Activated effector memory CD4-positive, alpha-beta T cell treated with anti-CD3 and anti-CD28 coated beads, Interleukin-2, amount 50 U/mL, for 16 hours (primary cell): ENCODE data around the gene STIM1.
"Not testable (repeated sequence)": the region's sequence is repeated elsewhere in the genome, so short reads cannot be mapped to it uniquely, and the experiment has no call there.

Source experiments
- DNase-seq: peaks from one replicate; pipeline ENCODE4 v3.0.0-alpha.2; 2020

Gene STIM1

GRCh38 chr11:4035985-4036384, 180.5 kb downstream of the STIM1 start:
- DNase-seq, result no peak

GRCh38 chr11:4039011-4039410, 183.5 kb downstream of the STIM1 start:
- DNase-seq, result no peak

GRCh38 chr11:4040461-4040860, 185.0 kb downstream of the STIM1 start:
- DNase-seq, result no peak

- no peak for DNase-seq
Observed at GRCh38 chr11:4041731-4042391, 186.4 kb downstream of the STIM1 start.

DNA sequence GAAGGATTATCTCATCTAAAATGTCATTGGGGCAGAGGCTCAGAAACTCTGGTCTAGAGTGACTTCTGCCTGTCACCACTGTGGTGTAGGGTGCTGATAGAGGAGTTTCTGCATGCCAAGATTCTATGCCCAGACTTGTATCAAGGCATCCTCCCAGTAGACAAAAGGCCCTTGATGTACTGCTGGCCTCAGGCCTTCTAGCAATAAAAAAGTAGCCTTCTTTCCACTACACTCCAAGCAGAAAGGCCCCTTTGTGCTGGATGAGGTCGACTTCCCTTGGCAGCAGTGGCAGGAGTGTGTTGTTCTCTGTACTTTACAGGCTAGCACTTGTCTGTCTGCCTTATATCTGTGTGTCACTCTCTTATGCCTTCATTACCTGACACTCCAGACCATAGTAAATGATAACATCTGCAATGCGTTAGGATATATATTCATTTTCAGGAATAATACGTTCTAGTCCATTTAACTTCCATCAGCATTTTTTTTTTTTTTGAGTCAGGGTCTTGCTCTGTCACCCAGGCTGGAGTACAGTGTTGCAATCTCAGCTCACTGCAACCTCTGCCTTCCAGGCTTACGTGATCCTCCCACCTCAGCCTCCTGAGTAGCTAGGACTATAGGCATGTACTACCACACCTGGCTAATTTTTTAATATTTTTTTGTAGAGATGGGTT, 189.6 kb downstream of the STIM1 start:
- DNase-seq, result no peak

DNA sequence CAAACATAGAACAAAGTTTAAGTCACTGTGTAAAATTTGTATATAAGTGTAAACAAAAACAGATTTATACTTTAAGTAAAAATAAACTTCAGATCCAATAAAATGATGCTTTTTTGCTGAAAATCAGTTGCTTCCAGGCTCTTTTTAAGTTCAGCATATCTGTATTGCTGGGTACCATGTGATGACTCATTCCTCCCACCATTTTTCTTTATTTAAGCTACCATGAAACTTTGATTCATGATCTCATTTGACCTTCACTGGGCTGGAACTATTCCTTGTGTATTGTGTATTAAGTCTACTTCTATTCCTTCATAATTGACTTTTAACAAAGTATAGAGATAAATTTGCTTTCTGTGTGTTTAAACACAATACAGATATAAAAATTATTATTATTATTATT, 192.9 kb downstream of the STIM1 start:
- DNase-seq, result no peak

DNA sequence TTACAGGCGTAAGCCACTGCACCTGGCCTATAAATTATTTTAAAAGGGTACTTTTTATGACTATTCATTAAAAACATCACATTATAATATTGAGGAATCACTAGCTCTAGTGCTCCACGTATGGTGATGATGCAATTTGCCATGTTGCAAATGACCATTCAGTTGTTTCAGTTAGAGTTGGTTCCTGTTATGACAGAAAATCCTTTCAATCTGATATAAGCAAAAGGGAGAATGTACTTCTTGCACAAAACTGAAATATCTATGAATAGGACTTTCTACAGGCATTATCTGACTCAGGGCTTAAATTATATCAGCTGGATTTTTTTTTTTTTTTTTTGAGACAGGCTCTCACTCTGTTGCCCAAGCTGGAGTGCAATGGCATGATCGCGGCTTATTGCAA, 193.5 kb downstream of the STIM1 start:
- DNase-seq, result no peak

- DNase-seq, result no peak
Observed at GRCh38 chr11:4050138-4050537, 194.7 kb downstream of the STIM1 start.

GRCh38 chr11:4053200-4053599, 197.7 kb downstream of the STIM1 start:
- DNase-seq, result not testable (repeated sequence)

DNA sequence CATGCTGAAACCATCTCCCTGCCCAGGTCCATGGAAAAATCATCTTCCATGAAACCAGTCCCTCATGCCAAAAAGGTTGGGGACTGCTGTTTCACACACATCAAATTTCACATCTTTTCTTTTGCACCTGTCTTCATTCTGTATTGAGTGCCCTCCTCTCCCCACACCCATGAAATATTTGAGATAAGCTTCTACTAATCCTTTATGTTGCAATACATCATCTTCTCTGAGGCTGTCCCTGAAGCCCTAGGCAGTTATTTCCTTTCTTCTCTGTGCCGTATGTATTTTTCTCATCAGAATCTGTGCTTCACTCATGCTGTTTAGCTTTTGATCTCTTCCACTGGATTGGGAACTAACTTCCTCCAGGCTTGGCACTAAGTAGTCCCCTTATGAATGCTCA, 199.2 kb downstream of the STIM1 start:
- DNase-seq, result no peak

DNA sequence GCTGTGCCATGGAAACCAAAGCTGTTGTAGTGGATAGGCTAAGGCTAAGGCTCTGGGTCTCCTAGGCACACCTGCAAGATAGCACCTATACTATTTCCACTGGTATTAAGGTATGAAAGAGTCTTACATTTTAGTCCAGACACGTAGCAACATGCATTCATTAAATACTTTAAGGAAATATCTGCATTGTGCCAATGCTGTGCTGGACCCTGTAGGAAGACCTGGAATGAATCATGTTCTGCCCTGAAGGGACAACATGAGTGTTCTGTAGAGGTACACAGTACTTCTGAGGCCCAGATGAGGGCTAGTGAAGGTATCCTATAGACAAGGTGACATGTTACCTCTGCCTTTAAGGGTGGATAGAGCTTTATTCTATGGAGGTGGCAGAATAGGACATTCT, 204.0 kb downstream of the STIM1 start:
- DNase-seq, result no peak

DNA sequence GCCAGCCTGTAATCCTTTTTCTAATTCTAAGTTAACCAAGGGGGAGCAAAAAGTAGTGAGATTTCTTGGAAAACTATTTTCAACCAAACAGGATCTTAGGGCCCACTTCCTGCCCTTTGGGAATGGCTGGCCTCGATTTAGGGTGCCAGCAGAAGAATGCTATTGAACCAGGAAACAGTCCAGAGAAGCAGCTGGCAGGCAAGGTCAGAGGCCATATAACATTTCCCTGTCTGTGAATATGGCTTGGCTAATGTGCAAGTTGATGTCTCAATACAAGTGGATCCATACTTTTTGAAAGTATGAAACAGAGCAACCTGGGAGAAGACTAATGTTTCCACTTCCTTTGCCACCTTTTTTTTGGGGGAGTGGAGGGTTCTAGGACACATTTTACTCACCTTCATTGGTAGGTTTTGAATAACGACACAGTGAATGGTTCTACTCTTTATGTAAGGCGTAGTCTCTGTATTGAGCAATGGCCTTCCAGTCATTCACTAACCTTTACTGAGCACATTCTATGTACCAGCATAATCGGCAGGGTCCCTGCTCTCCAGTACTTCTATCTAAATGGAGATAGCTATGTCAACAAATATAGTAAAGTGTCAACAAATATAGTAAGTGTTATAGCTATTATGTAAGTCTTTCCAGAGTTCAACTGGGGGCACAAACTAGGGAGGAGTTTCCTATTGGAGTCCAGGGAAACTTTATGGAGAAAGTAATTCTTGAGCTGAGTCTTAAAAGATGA, 204.9 kb downstream of the STIM1 start:
- DNase-seq, result no peak

DNA sequence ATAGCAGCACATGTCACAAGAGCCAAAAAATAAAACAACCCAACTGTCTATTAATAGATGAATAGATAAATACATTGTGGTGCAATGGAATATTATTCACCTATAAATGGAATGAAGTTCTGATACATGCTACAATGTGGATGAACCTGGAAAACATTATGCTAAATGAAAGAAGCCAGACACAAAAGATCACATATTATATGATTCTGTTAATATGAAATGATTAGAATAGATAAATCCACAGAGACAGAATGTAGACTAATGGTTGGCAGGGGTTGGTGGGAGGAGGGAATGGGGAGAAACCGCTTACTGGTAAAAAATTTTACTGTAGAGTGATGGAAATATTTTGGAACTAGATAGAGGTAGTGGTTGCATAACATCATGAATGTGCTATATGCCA, 206.2 kb downstream of the STIM1 start:
- DNase-seq, result no peak

DNA sequence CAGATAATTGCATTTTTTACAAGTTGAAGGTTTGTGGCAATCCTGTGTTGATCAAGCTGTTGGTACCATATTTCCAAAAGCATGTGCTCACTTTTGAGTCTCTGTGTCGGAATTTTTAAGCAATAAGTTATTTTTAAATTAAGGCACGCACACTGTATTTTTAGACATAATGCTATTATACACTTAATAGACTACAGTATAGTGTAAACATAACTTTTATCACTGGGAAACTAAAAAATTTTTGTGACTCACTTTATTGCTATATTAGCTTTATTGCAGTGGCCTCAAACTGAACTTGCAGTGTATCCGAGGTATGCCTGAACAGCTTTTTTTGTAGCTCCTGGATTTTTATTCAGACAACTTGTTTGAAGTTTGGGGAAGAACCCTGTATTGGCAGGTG, 207.9 kb downstream of the STIM1 start:
- no peak for DNase-seq

DNA sequence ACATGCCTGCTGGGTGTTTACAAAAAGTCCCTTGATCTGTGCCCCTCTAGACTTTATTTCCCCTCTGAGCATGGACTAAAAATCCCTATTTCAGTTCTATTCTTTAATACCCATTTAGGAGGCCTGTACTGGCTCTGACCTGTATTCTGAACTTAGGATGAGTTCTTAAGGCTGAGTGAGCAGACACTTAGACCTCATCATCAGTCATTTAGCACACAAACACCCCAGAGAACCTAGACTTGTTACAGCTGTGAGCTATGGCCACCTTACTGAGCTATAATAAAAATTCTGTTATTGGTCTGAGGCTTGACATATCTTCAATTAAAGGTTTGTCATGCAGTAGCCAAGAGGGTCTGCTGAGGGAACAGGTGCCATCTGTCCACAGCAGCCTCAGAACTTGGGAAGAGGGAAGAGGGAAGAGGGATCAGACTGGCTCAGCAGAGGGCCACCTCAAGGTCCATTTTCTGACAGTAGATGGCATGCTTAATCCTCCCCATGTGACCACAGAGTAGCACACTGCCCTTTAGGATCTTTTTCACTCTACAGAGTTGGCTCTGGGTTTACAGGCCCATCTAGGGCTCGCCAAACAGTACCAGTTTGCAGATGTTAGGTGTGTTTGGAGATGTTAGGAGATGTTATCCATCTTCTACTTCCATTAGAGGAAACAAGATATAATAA, 209.0 kb downstream of the STIM1 start:
- no peak for DNase-seq

GRCh38 chr11:4065086-4065485, 209.6 kb downstream of the STIM1 start:
- no peak for DNase-seq

GRCh38 chr11:4065601-4066377, 210.3 kb downstream of the STIM1 start:
- no peak for DNase-seq

- no peak for DNase-seq
Observed at GRCh38 chr11:4066910-4067309, 211.4 kb downstream of the STIM1 start.

DNA sequence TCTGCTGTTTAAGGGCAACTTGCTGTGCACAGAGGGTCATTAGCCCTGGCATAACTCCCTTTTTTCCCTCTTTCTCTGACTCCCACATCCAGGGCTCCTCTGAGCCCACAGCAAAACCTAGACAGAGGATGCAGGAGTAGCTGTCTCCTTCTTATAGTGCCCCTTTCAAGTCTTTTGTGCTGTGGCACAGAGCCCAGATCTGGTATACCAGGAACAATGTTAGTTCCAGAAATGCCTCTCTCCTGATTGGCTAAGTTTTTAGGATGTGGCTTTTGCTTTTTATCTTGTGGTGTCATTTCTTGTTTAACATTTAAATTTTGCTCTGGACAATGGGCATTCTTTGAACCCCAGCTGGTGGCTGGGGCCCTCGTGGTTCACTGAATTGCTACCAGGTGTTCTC, 213.5 kb downstream of the STIM1 start:
- no peak for DNase-seq

- no peak for DNase-seq
Observed at GRCh38 chr11:4071325-4071724, 215.9 kb downstream of the STIM1 start.

DNA sequence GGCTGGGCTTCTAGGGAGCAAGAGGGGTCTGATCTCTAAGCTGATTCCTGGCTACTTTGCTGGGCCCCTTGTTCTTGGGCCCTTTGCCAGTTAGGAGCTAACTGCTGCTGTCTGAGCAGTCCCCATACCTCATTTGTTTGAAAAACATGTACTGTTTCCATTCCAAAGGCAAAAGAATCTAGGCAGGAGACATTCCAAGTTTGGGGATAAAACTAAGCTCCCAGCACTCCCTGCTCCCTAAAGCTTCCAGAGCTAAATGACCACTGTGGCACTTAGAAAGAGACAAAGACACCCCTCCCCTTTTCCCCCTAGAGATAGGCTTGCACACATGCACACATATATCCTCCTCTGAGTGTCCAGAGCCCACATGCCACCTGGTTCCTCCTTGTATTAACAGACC, 216.4 kb downstream of the STIM1 start:
- no peak for DNase-seq

GRCh38 chr11:4072668-4073285, 217.3 kb downstream of the STIM1 start:
- no peak for DNase-seq
